ENCODE data around the gene ACIN1. TPM values are rescaled to one million over a fixed set of nuclear protein-coding genes. Genes with fewer than 3 reads are reported as not detected.

Gene ACIN1
- total RNA-seq, 1 experiment from 2014 or later, result 179 TPM

GRCh38 chr14:23051141-23052057 is 43.5 kb downstream of the ACIN1 start (continued):
- no peak for TF ChIP-seq YY1 (IDR thresholded peaks at IDR 0.05; ENCODE audit: extremely low read depth, insufficient replicate concordance, low read depth, low read length)

DNA sequence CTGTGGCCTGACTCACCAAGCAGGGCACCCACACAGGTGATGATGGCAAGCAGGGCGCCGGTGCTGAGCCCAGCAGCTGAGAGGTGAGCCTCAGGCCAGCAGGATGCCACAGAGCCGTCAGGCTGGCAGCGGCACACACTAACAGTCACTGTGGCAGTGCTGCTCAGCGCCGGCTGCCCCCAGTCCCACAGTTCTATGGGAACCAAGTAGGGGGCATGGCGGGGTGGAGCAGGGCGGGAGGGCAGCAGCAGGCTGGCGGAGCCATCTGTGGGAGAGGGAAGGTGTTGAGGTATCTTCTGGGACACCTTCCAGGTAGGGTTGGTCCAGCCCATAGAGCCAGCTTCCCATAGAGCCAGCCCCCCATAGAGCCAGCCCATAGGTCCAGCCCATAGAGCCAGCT is 45.9 kb downstream of the ACIN1 start:
- TF ChIP-seq FOSL1 (IDR thresholded peaks at IDR 0.05; ENCODE audit: low read depth) (no peak), RAD21 (IDR thresholded peaks at IDR 0.05; ENCODE audit: low read depth) (no peak), CTCF (IDR thresholded peaks at IDR 0.05 in 2 of 3, conservative IDR thresholded peaks at IDR 0.05 in 1 of 3; ENCODE audit: borderline replicate concordance in 1 of 3, insufficient read depth in 1 of 3, low read depth in 2 of 3, low read length in 2 of 3) (no peak), CBX3 (IDR thresholded peaks at IDR 0.05; ENCODE audit: low read depth) (no peak), YY1 (IDR thresholded peaks at IDR 0.05; ENCODE audit: extremely low read depth, insufficient replicate concordance, low read depth, low read length) (no peak), EZH2 (IDR thresholded peaks at IDR 0.05) (no peak), EGR1 (IDR thresholded peaks at IDR 0.05; ENCODE audit: low read depth) (no peak), SRF (IDR thresholded peaks at IDR 0.05; ENCODE audit: low read depth) (no peak), JUND (IDR thresholded peaks at IDR 0.05) (no peak), SP1 (IDR thresholded peaks at IDR 0.05; ENCODE audit: low read depth) (no peak), EZH2phosphoT487 (IDR thresholded peaks at IDR 0.05; ENCODE audit: borderline replicate concordance) (no peak), ZNF274 (IDR thresholded peaks at IDR 0.05; ENCODE audit: low read depth, low read length) (no peak), ZBTB33 (IDR thresholded peaks at IDR 0.05; ENCODE audit: extremely low read depth, insufficient replicate concordance, low read length) (no peak), ZFX (IDR thresholded peaks at IDR 0.05) (no peak), POLR2A (IDR thresholded peaks at IDR 0.05; ENCODE audit: borderline replicate concordance, extremely low read depth, insufficient read depth, insufficient read length) (no peak), ELF1 (IDR thresholded peaks at IDR 0.05; ENCODE audit: borderline replicate concordance, low read depth) (no peak)
- TF ChIP-seq, protein P1, sequence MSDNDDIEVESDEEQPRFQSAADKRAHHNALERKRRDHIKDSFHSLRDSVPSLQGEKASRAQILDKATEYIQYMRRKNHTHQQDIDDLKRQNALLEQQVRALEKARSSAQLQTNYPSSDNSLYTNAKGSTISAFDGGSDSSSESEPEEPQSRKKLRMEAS (IDR thresholded peaks at IDR 0.05), result no peak
- H3K79me2 ChIP-seq (ENCODE audit: insufficient read depth, low read length), result no peaks in the 10 kb centered on the region
- CTCF ChIA-PET, result interaction anchor here (1.4 kb wide), 1 partner anchor 9 kb away, joined by 6 read pairs; no protein-coding TSS in a partner anchor
- H3K9me3 ChIP-seq (ENCODE audit: control insufficient read depth in 1 of 2, insufficient read depth in 1 of 2, low read depth in 1 of 2, low read length in 2 of 2), result no peaks in the 10 kb centered on the region
- intact Hi-C loops (cut with micrococcal nuclease), result no loop called here
- no peak overlapping the region for H3K4me3 ChIP-seq (replicated peaks in 1 of 2; ENCODE audit: low read depth in 1 of 2, low read length in 2 of 2)
- ATAC-seq (no peak), DNase-seq (ENCODE audit: low read depth, low spot score) (no peak)
- H3K36me3 ChIP-seq (ENCODE audit: control insufficient read depth in 1 of 2, insufficient read depth in 2 of 2, low read length in 2 of 2), result no peaks in the 10 kb centered on the region
- H3K9ac ChIP-seq (ENCODE audit: low read length), result no peak overlapping the region
- H3K4me2 ChIP-seq (ENCODE audit: low read length), result no peak overlapping the region
- no TSS peak for BruUV-seq (replicated peaks)
- RAD21 ChIA-PET (ENCODE audit: low non-redundant PET in 1 of 2, low total read pairs in 2 of 2, uncharacterized antibody in 2 of 2, unreplicated experiment in 2 of 2), result no interaction called here
- no peak overlapping the region for H3K27ac ChIP-seq (ENCODE audit: low read depth, low read length)
- no peaks in the 10 kb centered on the region for H3K9me2 ChIP-seq (ENCODE audit: insufficient read depth)
- H4K20me1 ChIP-seq (ENCODE audit: insufficient read depth), result no peaks in the 10 kb centered on the region
- peaks cover 0 to 5% of the 10 kb centered on the region in 2 experiments; a peak in 1 of 4 replicates for H3K4me1 ChIP-seq (ENCODE audit: control insufficient read depth in 1 of 2, insufficient read depth in 2 of 2, low read length in 2 of 2)
- POLR2A ChIA-PET, result no interaction called here
- no peaks in the 10 kb centered on the region for H3K27me3 ChIP-seq (ENCODE audit: insufficient read depth, low read length)
- H2AFZ ChIP-seq (ENCODE audit: low read depth, low read length, poor library complexity, severe bottlenecking), result no peak overlapping the region

Data from HCT116 (cell line).